Activated naive CD8-positive, alpha-beta T cell treated with anti-CD3 and anti-CD28 coated beads, Interleukin-2, amount 50 U/mL, for 16 hours (primary cell): ENCODE data around the gene ISX.

Source experiments
- DNase-seq: peaks from one replicate; pipeline ENCODE4 v3.0.0-alpha.2; 2020; ENCODE audit warnings: low read depth, low spot score

Gene ISX

GRCh38 chr22:35111244-35111643, 45.3 kb downstream of the ISX start:
- no peak for DNase-seq

GRCh38 chr22:35113341-35113740, 47.4 kb downstream of the ISX start:
- DNase-seq = no peak

GRCh38 chr22:35114131-35114980, 48.4 kb downstream of the ISX start:
- no peak for DNase-seq

- no peak for DNase-seq
Observed at GRCh38 chr22:35115515-35115914, 49.6 kb downstream of the ISX start.

GRCh38 chr22:35116269-35116668, 50.3 kb downstream of the ISX start:
- no peak for DNase-seq

- no peak for DNase-seq
Observed at GRCh38 chr22:35116817-35117216, 50.9 kb downstream of the ISX start.

- no peak for DNase-seq
Observed at GRCh38 chr22:35119494-35119893, 53.5 kb downstream of the ISX start.

GRCh38 chr22:35124691-35125219, 58.8 kb downstream of the ISX start:
- no peak for DNase-seq

GRCh38 chr22:35126993-35127392, 61.0 kb downstream of the ISX start:
- DNase-seq = no peak

- DNase-seq = no peak
Observed at GRCh38 chr22:35128637-35129036, 62.7 kb downstream of the ISX start.

GRCh38 chr22:35131525-35132000, 65.6 kb downstream of the ISX start:
- DNase-seq = no peak

- no peak for DNase-seq
Observed at GRCh38 chr22:35132568-35132967, 66.6 kb downstream of the ISX start.

GRCh38 chr22:35133702-35134380, 67.9 kb downstream of the ISX start:
- no peak for DNase-seq

- no peak for DNase-seq
Observed at GRCh38 chr22:35134637-35135036, 68.7 kb downstream of the ISX start.

GRCh38 chr22:35135165-35135564, 69.2 kb downstream of the ISX start:
- DNase-seq = no peak
